ENCODE data around the gene FBXW8. TPM values are rescaled to one million over a fixed set of nuclear protein-coding genes. Genes with fewer than 3 reads are reported as not detected.
A peak's percentile ranks its signal among the peaks of the same experiment; 100 is the strongest.

Gene FBXW8
- total RNA-seq, 4 donors from 2014 or later: 7.8 to 29.9 (median 10.3) TPM

GRCh38 chr12:117060246-117060928 lies 149.6 kb downstream of the FBXW8 start:
- H3K4me1 ChIP-seq: no peaks in the 10 kb centered on the region
- DNase-seq: no peak
- H3K27ac ChIP-seq: no peak overlapping the region
- in situ Hi-C loops (cut with MboI; ENCODE audit: low pct_ligation_motif_present in 1 of 4, low pct_unique_long_range_greater_than_20kb in 1 of 4, low sequenced_read_pairs in 3 of 4): no loop called here
- no peaks in the 10 kb centered on the region for H3K9me3 ChIP-seq
- TF ChIP-seq POLR2AphosphoS5 (IDR thresholded peaks at IDR 0.05): no peak
- H3K27me3 ChIP-seq: no peaks in the 10 kb centered on the region
- H3K36me3 ChIP-seq: no peaks in the 10 kb centered on the region
- no peak overlapping the region for H3K4me3 ChIP-seq
- intact Hi-C loops (cut with DNase I; ENCODE audit: low total_unique reads): no loop called here
- whole genome bisulfite sequencing, 2 donors (ENCODE audit: low coverage in 1 of 2): 33 to 75% methylated on average over 3 to 18 of the region's 21 CpGs

GRCh38 chr12:117060929-117061305 lies 150.2 kb downstream of the FBXW8 start:
- intact Hi-C loops (cut with DNase I; ENCODE audit: low total_unique reads) (no loop called here), in situ Hi-C loops (cut with MboI; ENCODE audit: low pct_ligation_motif_present in 1 of 4, low pct_unique_long_range_greater_than_20kb in 1 of 4, low sequenced_read_pairs in 3 of 4) (no loop called here)
- no peaks in the 10 kb centered on the region for H3K9me3 ChIP-seq
- no peak overlapping the region for H3K27ac ChIP-seq
- TF ChIP-seq POLR2AphosphoS5 (IDR thresholded peaks at IDR 0.05): no peak
- no peak for DNase-seq
- no peaks in the 10 kb centered on the region for H3K27me3 ChIP-seq
- no peaks in the 10 kb centered on the region for H3K36me3 ChIP-seq
- no peak overlapping the region for H3K4me3 ChIP-seq
- 69% methylated on average over 8 of the region's 8 CpGs; no CpG with 5 or more reads in 1 of the 2 donors for WGBS, 2 donors (ENCODE audit: low coverage in 1 of 2)
- H3K4me1 ChIP-seq: no peaks in the 10 kb centered on the region

GRCh38 chr12:117061555-117062079 lies 150.9 kb downstream of the FBXW8 start:
- TF ChIP-seq CTCF (IDR thresholded peaks at IDR 0.05) (no peak), POLR2A (IDR thresholded peaks at IDR 0.05) (no peak), EP300 (IDR thresholded peaks at IDR 0.05; ENCODE audit: low read depth) (no peak), POLR2AphosphoS5 (IDR thresholded peaks at IDR 0.05) (no peak)
- Histone ChIP-seq H3K36me3 (no peaks in the 10 kb centered on the region), H3K4me3 (no peak overlapping the region), H3K27ac (no peak overlapping the region), H3K9me3 (no peaks in the 10 kb centered on the region), H3K4me1 (no peaks in the 10 kb centered on the region), H3K27me3 (no peaks in the 10 kb centered on the region)
- DNase-seq: no peak
- intact Hi-C loops (cut with DNase I; ENCODE audit: low total_unique reads) (no loop called here), in situ Hi-C loops (cut with MboI; ENCODE audit: low pct_ligation_motif_present in 1 of 4, low pct_unique_long_range_greater_than_20kb in 1 of 4, low sequenced_read_pairs in 3 of 4) (no loop called here)
- 86 to 97% methylated on average over 3 to 4 of the region's 4 CpGs for WGBS, 2 donors (ENCODE audit: low coverage in 1 of 2)

GRCh38 chr12:117063162-117063911 lies 152.6 kb downstream of the FBXW8 start:
- in situ Hi-C loops (cut with MboI; ENCODE audit: low pct_ligation_motif_present in 1 of 4, low pct_unique_long_range_greater_than_20kb in 1 of 4, low sequenced_read_pairs in 3 of 4) (no loop called here), intact Hi-C loops (cut with DNase I; ENCODE audit: low total_unique reads) (no loop called here)
- WGBS, 2 donors (ENCODE audit: low coverage in 1 of 2): 55 to 80% methylated on average over 1 to 16 of the region's 16 CpGs
- Histone ChIP-seq H3K27me3 (no peaks in the 10 kb centered on the region), H3K4me3 (no peak overlapping the region), H3K27ac (peak overlapping the region in 3 of 4 donors; percentile 12 to 36 (median 28)), H3K9me3 (no peaks in the 10 kb centered on the region), H3K4me1 (no peaks in the 10 kb centered on the region), H3K36me3 (no peaks in the 10 kb centered on the region)
- TF ChIP-seq POLR2AphosphoS5 (IDR thresholded peaks at IDR 0.05): no peak
- no peak for TF ChIP-seq POLR2A (IDR thresholded peaks at IDR 0.05)
- no peak for TF ChIP-seq CTCF (IDR thresholded peaks at IDR 0.05)
- no peak for TF ChIP-seq EP300 (IDR thresholded peaks at IDR 0.05; ENCODE audit: low read depth)
- DNase-seq: peak; percentile 33

- no peak for DNase-seq
- in situ Hi-C loops (cut with MboI; ENCODE audit: low pct_ligation_motif_present in 1 of 4, low pct_unique_long_range_greater_than_20kb in 1 of 4, low sequenced_read_pairs in 3 of 4) (no loop called here), intact Hi-C loops (cut with DNase I; ENCODE audit: low total_unique reads) (no loop called here)
- Histone ChIP-seq H3K36me3 (no peaks in the 10 kb centered on the region), H3K9me3 (no peaks in the 10 kb centered on the region), H3K4me3 (no peak overlapping the region), H3K27me3 (no peaks in the 10 kb centered on the region), H3K4me1 (no peaks in the 10 kb centered on the region), H3K27ac (no peak overlapping the region)
- 92% methylated on average over 7 of the region's 7 CpGs; no CpG with 5 or more reads in 1 of the 2 donors for WGBS, 2 donors (ENCODE audit: low coverage in 1 of 2)
- TF ChIP-seq CTCF (IDR thresholded peaks at IDR 0.05): no peak
- TF ChIP-seq POLR2A (IDR thresholded peaks at IDR 0.05): no peak
Observed at GRCh38 chr12:117064049-117064448, 153.3 kb downstream of the FBXW8 start.

All from transverse colon (tissue), 4 donors.